RPMI8226 (cell line): ENCODE measurements around the gene FRS2.

Experiments used
- DNase-seq: peaks from one replicate; pipeline ENCODE4 v3.0.0-alpha.2; 2015

The FRS2 gene

DNA sequence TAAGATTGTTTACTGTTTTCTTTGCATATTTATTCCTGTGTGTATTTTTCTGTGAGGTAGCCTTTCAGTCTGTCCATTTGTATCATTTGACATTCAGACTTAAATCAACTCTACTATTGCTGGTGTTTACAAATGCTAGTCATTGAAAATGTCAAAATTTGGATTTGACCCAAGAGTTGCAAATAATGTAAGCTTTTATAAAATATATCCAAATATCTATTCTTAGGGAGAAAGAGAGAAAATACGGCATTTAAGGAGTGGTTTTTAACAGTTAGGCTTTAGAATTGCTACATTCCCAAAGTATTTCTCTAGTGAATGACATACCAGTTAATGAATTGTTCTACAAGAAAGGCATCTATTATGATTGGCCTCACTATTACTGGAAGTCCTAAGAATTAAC lies 37.9 kb downstream of the FRS2 start:
- no peak for DNase-seq

GRCh38 chr12:69508621-69509020 lies 38.4 kb downstream of the FRS2 start:
- DNase-seq = no peak

- DNase-seq = no peak
Measured at GRCh38 chr12:69509308-69509736, 39.1 kb downstream of the FRS2 start.

- DNase-seq = no peak
Measured at GRCh38 chr12:69509904-69510827, 40.0 kb downstream of the FRS2 start.

DNA sequence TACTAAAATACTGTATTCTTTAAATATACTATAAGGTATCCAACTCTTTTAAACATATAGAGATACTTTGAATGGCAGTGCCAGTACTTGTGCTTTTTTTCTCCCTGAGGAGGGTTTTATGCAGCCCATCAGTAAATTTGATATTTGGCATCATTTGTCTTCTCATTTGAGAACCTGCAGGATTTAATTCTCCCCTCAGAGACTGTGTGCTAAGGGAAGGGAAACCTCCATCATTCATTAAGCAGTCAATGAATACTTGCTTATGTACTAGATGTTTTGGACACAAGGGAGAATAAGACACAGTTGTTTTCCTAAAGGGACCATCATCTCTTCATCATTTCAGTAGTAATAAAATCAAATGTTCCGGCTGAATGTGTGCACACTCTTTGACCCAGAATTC lies 40.8 kb downstream of the FRS2 start:
- no peak for DNase-seq

- no peak for DNase-seq
Measured at GRCh38 chr12:69511469-69512267, 41.5 kb downstream of the FRS2 start.

- no peak for DNase-seq
Measured at GRCh38 chr12:69512820-69513219, 42.6 kb downstream of the FRS2 start.

DNA sequence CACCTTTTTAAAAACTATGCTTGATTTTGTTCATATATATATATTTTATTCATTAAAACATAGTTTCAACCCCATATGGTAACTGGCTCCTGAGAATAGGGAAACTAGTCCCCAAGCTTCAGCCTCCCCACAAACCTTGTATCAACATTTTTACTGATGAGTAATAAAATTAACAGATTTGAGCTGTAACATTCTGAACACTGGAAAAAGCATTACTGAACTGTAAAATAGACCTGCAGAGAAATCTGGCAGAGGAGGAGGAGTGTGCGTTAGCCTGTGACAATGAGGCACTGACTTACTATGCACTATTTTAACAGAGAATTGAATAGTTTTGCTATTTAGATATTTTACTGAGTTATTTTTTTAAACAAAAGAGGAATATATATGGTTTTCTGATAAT lies 43.1 kb downstream of the FRS2 start:
- DNase-seq = no peak

DNA sequence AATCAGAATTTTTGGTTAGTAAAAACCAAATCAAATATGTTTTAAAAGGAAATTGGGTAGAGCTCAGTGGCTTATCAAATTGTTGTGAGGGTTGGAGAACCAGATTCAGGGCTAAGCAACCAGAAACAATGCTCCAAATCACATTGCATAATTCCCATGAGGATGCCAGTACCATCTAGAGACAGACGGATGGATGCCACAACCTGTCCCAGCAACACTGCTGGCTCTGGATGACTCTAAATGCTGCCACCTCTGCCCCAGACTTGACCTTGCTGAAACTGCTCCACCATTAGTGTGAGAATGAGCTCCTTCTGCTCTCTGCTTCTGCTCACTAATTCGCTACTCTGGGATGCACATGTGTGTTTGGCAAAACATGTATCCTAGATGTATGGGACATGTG lies 43.9 kb downstream of the FRS2 start:
- no peak for DNase-seq

- no peak for DNase-seq
Measured at GRCh38 chr12:69514845-69515244, 44.7 kb downstream of the FRS2 start.

DNA sequence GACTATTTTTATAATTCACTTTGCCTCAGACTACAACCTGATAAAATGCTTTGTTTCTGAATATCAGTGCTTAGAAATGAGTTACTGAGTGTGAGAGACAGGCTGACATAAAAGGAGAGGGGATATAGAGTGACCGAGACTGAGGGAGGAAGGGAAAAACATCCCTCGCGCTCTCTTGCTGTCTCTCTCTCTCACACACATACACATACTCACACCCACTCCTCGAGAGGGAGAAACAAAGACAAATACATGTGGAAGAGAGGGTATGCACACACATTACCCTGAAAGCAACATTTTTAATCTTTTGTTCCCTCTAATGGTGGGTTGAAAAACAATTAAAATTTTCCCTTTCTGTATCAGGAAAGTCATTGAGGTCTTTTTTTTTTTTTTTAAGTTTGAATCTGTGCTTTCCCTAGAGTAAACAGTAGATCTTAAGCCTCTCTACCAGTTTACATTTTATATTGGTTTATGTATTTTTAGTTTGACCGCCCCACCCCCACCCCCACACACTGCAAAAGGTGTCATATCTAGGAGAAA lies 45.3 kb downstream of the FRS2 start:
- no peak for DNase-seq

DNA sequence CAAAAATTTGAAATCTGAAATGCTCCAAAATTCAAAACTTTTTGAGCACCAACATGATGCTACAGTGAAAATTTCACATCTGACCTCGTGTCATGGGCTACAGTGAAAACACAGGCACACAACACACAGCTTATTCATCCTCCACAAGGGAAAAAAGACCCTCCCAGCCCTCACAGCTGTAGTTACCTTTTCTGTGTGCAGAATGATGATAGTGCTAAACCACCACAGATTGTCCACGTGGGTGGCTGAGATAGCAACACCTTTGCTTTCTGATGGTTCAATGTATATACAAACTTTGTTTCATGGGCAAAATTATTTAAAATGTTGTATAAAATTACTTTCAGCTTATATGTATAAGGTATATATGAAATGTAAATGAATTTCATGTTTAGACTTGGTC lies 46.8 kb downstream of the FRS2 start:
- DNase-seq = no peak

- no peak for DNase-seq
Measured at GRCh38 chr12:69517406-69517805, 47.2 kb downstream of the FRS2 start.

DNA sequence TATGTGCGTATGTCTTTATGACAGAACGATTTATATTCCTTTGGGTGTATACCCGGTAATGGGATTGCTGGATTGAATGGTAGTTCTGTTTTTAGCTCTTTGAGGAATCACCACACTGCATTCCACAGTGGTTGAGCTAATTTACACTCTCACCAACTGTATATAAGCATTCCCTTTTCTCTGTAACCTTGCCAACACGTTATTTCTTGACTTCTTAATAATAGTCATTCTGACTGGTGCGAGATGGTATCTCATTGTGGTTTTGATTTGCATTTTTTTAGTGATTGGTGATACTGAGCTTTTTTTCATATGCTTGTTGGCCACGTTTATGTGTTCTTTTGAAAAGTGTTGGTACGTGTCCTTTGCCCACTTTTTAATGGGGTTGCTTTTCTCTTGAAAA lies 49.7 kb downstream of the FRS2 start:
- no peak for DNase-seq

- no peak for DNase-seq
Measured at GRCh38 chr12:69523433-69524330, 53.5 kb downstream of the FRS2 start.

GRCh38 chr12:69524331-69524630 lies 54.1 kb downstream of the FRS2 start:
- DNase-seq = no peak

- DNase-seq = no peak
Measured at GRCh38 chr12:69524755-69525469, 54.7 kb downstream of the FRS2 start.

- no peak for DNase-seq
Measured at GRCh38 chr12:69527506-69528272, 57.5 kb downstream of the FRS2 start.

DNA sequence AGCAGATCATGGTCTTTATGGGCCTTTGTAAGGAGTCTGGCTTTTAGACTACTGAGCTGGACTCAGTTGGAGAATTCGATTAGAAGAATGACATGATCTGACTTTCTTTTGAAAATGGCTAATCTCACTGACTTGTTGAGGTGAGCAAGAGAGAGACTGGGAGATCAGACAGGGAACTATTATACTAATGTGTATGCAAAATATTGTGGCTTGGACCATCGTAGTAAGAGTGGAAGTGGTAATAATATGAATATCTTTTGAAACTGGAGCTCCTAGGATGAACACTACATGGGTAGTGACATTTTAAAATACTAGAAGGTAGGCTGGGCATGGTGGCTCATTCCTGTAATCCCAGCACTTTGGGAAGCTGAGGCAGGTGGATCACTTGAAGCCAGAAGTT lies 58.8 kb downstream of the FRS2 start:
- no peak for DNase-seq

DNA sequence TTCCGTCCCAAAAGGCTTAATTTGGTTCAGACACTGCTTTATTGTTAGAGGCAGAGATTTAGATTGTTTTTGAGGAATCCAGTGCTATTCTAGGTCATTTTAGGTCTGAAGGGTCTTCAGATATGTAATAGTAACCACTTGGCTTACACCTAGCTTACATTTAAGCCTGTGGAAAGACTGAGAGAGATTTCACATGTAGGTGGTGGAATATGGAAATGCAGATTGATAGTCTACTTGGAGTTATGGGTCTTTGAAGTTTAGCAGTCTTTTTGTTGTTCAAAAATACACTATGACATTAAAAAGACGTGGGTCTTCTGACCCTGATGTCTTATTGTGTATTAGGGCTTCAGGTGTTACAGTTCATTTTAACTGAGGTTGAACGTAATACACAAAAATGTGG lies 63.7 kb downstream of the FRS2 start:
- DNase-seq = no peak

- DNase-seq = peak; percentile 97
Measured at GRCh38 chr12:69534389-69534822, 64.2 kb downstream of the FRS2 start.
